GM12878 (cell line): ENCODE measurements around the gene FAM53B. TPM values are rescaled to one million over a fixed set of nuclear protein-coding genes. Genes with fewer than 3 reads are reported as not detected.

Source experiments
- ATAC-seq: fragments of 200-7000 bp; cut with Tn5 transposase; 3 replicates; pipeline ENCODE4 v1.9.1; 2020; ENCODE audit warnings: mild to moderate bottlenecking, moderate library complexity
- BruUV-seq: library from RNA; stranded (reverse); fragments of 400-500 nt; replicated peaks from 2 replicates; lab custom pipeline; 2021; lab: Mats Ljungman, UMichigan
- CTCF ChIA-PET: fragments of 300-600 bp; sonication (Branson Sonifier 250); formaldehyde crosslinking; extraction: SDS; loops from one replicate; lab custom pipeline; 2021; ENCODE audit warnings: inconsistent platforms; lab: Yijun Ruan, JAX
- POLR2A ChIA-PET: fragments of 350-600 bp; formaldehyde crosslinking; extraction: SDS; loops from one replicate; lab custom pipeline; 2021; ENCODE audit warnings: inconsistent platforms; lab: Charles Lee
- RAD21 ChIA-PET: fragments of 300-600 bp; sonication (Branson Sonifier 250); formaldehyde crosslinking; loops from one replicate; lab custom pipeline; 2023; ENCODE audit warnings: antibody characterized with exemption; ENCODE audit not compliant: unreplicated experiment; lab: Charles Lee
- SMC1A ChIA-PET: fragments of 300-600 bp; sonication (Branson Sonifier 250); formaldehyde crosslinking; loops from one replicate; lab custom pipeline; 2023; ENCODE audit not compliant: unreplicated experiment, uncharacterized antibody; lab: Charles Lee
- DNase-seq: peaks from one replicate; pipeline ENCODE4 v3.0.0-alpha.2; 2011; ENCODE audit warnings: low read depth, low spot score
- FAIRE-seq: peaks from 3 replicates; lab custom pipeline; 2011; peaks lifted over from hg19 to GRCh38; lab: Jason Lieb, UNC
- H2AFZ ChIP-seq: 2 replicates; pipeline ENCODE4 v1.6.0; 2011; ENCODE audit warnings: low read depth, low read length, control low read depth; ENCODE audit not compliant: control insufficient read depth
- H3K27ac ChIP-seq: 2 replicates; pipeline ENCODE4 v1.5.1; 2011; ENCODE audit warnings: control low read depth; ENCODE audit not compliant: control insufficient read depth, insufficient read depth
- H3K27me3 ChIP-seq, 2 experiments: replicated peaks in 1 of 2; 2 replicates each; pipeline versions ENCODE4 v1.6.0 to v1.6.1; 2011; ENCODE audit warnings: low read length in 1 of 2; ENCODE audit not compliant: control insufficient read depth in 2 of 2, insufficient read depth in 2 of 2
- H3K36me3 ChIP-seq, 2 experiments: 2 replicates each; pipeline ENCODE4 v1.5.1; 2011; ENCODE audit warnings: low read length in 1 of 2; ENCODE audit not compliant: control insufficient read depth in 2 of 2, insufficient read depth in 2 of 2
- H3K4me1 ChIP-seq: 2 replicates; pipeline ENCODE4 v1.6.1; 2011; ENCODE audit warnings: mild to moderate bottlenecking, low read length, moderate library complexity, mixed read lengths; ENCODE audit not compliant: control insufficient read depth, insufficient read depth
- H3K4me2 ChIP-seq: 2 replicates; pipeline ENCODE4 v1.6.0; 2011; ENCODE audit warnings: control low read depth; ENCODE audit not compliant: control insufficient read depth, insufficient read depth
- H3K4me3 ChIP-seq: fragments of 200-600 bp; sonication (generic); 2 replicates; pipeline ENCODE4 v1.5.1; 2016
- H3K79me2 ChIP-seq: 2 replicates; pipeline ENCODE4 v1.6.0; 2011; ENCODE audit warnings: low read length; ENCODE audit not compliant: control insufficient read depth, insufficient read depth
- H3K9ac ChIP-seq: 2 replicates; pipeline ENCODE4 v1.8.0; 2011; ENCODE audit warnings: low read length, control low read depth, mixed read lengths; ENCODE audit not compliant: control insufficient read depth, insufficient read depth
- H3K9me3 ChIP-seq: replicated peaks from 3 replicates; pipeline ENCODE4 v1.5.1; 2011; ENCODE audit warnings: mild to moderate bottlenecking, low read length; ENCODE audit not compliant: control insufficient read depth, insufficient read depth
- H4K20me1 ChIP-seq: 2 replicates; pipeline ENCODE4 v1.6.0; 2011; ENCODE audit not compliant: control insufficient read depth, insufficient read depth
- MEF2B ChIP-seq: fragments of 450-650 bp; IDR thresholded peaks from 2 replicates; pipeline ENCODE4 v1.6.1; 2018; ENCODE audit warnings: mild to moderate bottlenecking, moderate library complexity; ENCODE audit not compliant: partially characterized antibody, poor library complexity, severe bottlenecking
- POLR2AphosphoS5 ChIP-seq: IDR thresholded peaks from 2 replicates; pipeline ENCODE4 v1.6.1; 2011; ENCODE audit warnings: mild to moderate bottlenecking, low read length, inconsistent platforms
- SUZ12 ChIP-seq: fragments of 200-600 bp; sonication (generic); IDR thresholded peaks from one replicate; pipeline ENCODE4 v1.6.1; 2018; ENCODE audit warnings: antibody characterized with exemption, mild to moderate bottlenecking; ENCODE audit not compliant: unreplicated experiment
- WGBS: methylation state at CpG from one replicate; pipeline ENCODE4 v1.1.6; 2016; ENCODE audit warnings: low lambda C conversion rate; ENCODE audit not compliant: insufficient replicate concordance, insufficient coverage; ENCODE audit errors: missing lambda C conversion rate; 5-methylcytosine and 5-hydroxymethylcytosine counted together
- in situ Hi-C: fragments of 300-500 bp; cut with MboI; formaldehyde crosslinking; loops from 9 replicates; pipeline ENCODE4 v1.14.3; 2018; ENCODE audit warnings: mixed read lengths
- intact Hi-C: fragments of 100-400 bp; cut with micrococcal nuclease; formaldehyde crosslinking; loops from one replicate; pipeline ENCODE4 v1.14.2; 2022; ENCODE audit not compliant: unreplicated experiment
- polyA plus RNA-seq, 11 experiments: library from polyadenylated mRNA; depleted of rRNA in 4 of 11; unstranded in 6 of 11; stranded (reverse) in 5 of 11; fragments of >200 nt; fragmentation: Nextera tagmentation in 4 of 11; fragmentation: Illumina TruSeq in 1 of 11; extraction: Ambion mirVana in 4 of 11; extraction: Trizol in 1 of 11; gene quantifications; 1 replicate in 1 of 11; 2 replicates in 10 of 11; pipeline versions ENCODE4 v1.2.1 to v1.2.3, GENCODE V29; 2011 to 2016; ENCODE audit warnings: inconsistent platforms in 2 of 11, missing spikeins in 2 of 11, low read depth in 1 of 11
- total RNA-seq, 4 experiments: library from RNA; depleted of rRNA in 3 of 4; stranded (reverse); fragments of >200 nt in 3 of 4; fragmentation: Illumina TruSeq in 1 of 4; extraction: Trizol in 1 of 4; gene quantifications; 2 replicates each; pipeline versions ENCODE4 v1.2.1 to v1.2.3, GENCODE V29; 2013 to 2021

FAM53B gene
- total and polyA plus RNA-seq, 10 of the 15 experiments (the other 5 are each of a cell fraction or from before 2014, with no cell fraction given), result 0.05 to 26.3 (median 8.1) TPM

- no peak overlapping the region for H2AFZ ChIP-seq
- TSS peak; percentile 40 for BruUV-seq
- H3K9ac ChIP-seq, result no peak overlapping the region
- no peak overlapping the region for H3K4me2 ChIP-seq
- H3K27me3 ChIP-seq, result no peaks in the 10 kb centered on the region
- no peaks in the 10 kb centered on the region for H4K20me1 ChIP-seq
- 79% methylated on average over 8 of the region's 8 CpGs for WGBS
- no peak for ATAC-seq
- H3K79me2 ChIP-seq, result no peaks in the 10 kb centered on the region; the same call in 1 of the 2 replicates
- in situ Hi-C loops, result no loop called here
- no peak overlapping the region for H3K27ac ChIP-seq
- no peak for TF ChIP-seq SUZ12
- TF ChIP-seq MEF2B, result no peak
- H3K36me3 ChIP-seq, result peaks cover 2 to 19% of the 10 kb centered on the region in 2 experiments; a peak in 3 of 4 replicates
- no peak for FAIRE-seq
- no peak overlapping the region for H3K4me3 ChIP-seq
- no peaks in the 10 kb centered on the region for H3K9me3 ChIP-seq
- POLR2A ChIA-PET, result no interaction called here
- intact Hi-C loops, result no loop called here
- RAD21 ChIA-PET, result interaction anchor here (1.5 to 2.6 kb wide), 2 partner anchors 17 to 25 kb away, joined by 4 to 6 read pairs; no protein-coding TSS in a partner anchor
- CTCF ChIA-PET, result interaction anchor here (1.6 kb wide), 1 partner anchor 70 kb away, joined by 4 read pairs; no protein-coding TSS in a partner anchor
- no peak for DNase-seq
- SMC1A ChIA-PET, result interaction anchor here (0.6 to 1.4 kb wide), 3 partner anchors 8 to 102 kb away, joined by 3 to 4 read pairs (median 3); no protein-coding TSS in a partner anchor
- H3K4me1 ChIP-seq, result no peaks in the 10 kb centered on the region
Observed at GRCh38 chr10:124671486-124672075, 72.6 kb downstream of the FAM53B start.

GRCh38 chr10:124670849-124671248 is 73.3 kb downstream of the FAM53B start:
- no TSS peak for BruUV-seq
- Histone ChIP-seq H4K20me1 (no peaks in the 10 kb centered on the region), H3K9ac (no peak overlapping the region), H3K36me3 (peaks cover 2 to 18% of the 10 kb centered on the region in 2 experiments; a peak in 3 of 4 replicates), H3K4me3 (no peak overlapping the region), H3K27me3 (no peaks in the 10 kb centered on the region), H3K79me2 (no peaks in the 10 kb centered on the region; the same call in 1 of the 2 replicates), H3K4me2 (no peak overlapping the region), H3K9me3 (no peaks in the 10 kb centered on the region)
- ChIA-PET POLR2A (no interaction called here), RAD21 (interaction anchor here (1.5 kb wide), 1 partner anchor 26 kb away, joined by 4 read pairs; no protein-coding TSS in a partner anchor)
- no peak for DNase-seq
- no peak for ATAC-seq
- in situ Hi-C loops, result no loop called here
- intact Hi-C loops, result no loop called here
- no peak for TF ChIP-seq POLR2AphosphoS5
- TF ChIP-seq, all 136 proteins: peak for 0
- no peaks in the 10 kb centered on the region for H3K4me1 ChIP-seq
- no peak for FAIRE-seq
- CTCF ChIA-PET, result interaction anchor here (1.6 kb wide), 1 partner anchor 70 kb away, joined by 4 read pairs; no protein-coding TSS in a partner anchor
- SMC1A ChIA-PET, result interaction anchor here (0.6 to 1.4 kb wide), 3 partner anchors 9 to 102 kb away, joined by 3 to 4 read pairs (median 3); no protein-coding TSS in a partner anchor
- 94% methylated on average over 12 of the region's 13 CpGs for WGBS
- no peak overlapping the region for H2AFZ ChIP-seq
- H3K27ac ChIP-seq, result no peak overlapping the region
